K562 (cell line): Measurements from ENCODE around the gene APOBEC3F. TPM values are rescaled to one million over a fixed set of nuclear protein-coding genes. Genes with fewer than 3 reads are reported as not detected.

ENCODE experiments used
- EP400 ChIP-seq: fragments of 450-650 bp; IDR thresholded peaks from 2 replicates; pipeline ENCODE4 v1.6.1; 2017; ENCODE audit warnings: antibody characterized with exemption, mild to moderate bottlenecking, moderate library complexity
- JUNB ChIP-seq: fragments of 450-650 bp; formaldehyde crosslinking; conservative IDR thresholded peaks from 2 replicates; pipeline ENCODE4 v1.4.0; 2020; ENCODE audit warnings: mild to moderate bottlenecking
- SMARCE1 ChIP-seq: fragments of 450-650 bp; IDR thresholded peaks from 2 replicates; pipeline ENCODE4 v1.7.1; 2016; ENCODE audit warnings: mild to moderate bottlenecking
- TBL1XR1 ChIP-seq, 2 experiments: IDR thresholded peaks; 2 replicates each; pipeline ENCODE4 v1.6.1; 2012; ENCODE audit warnings: improper control_type of control experiment in 2 of 2, low read length in 2 of 2, mild to moderate bottlenecking in 1 of 2
- ZFX ChIP-seq: sonication (generic); formaldehyde crosslinking; IDR thresholded peaks from 2 replicates; pipeline ENCODE4 v1.8.0; 2022; ENCODE audit warnings: mild to moderate bottlenecking, missing genetic modification reagents, moderate library complexity
- ZNF518B ChIP-seq: fragments of 250-450 bp; sonication (Bioruptor Pico); IDR thresholded peaks from 2 replicates; pipeline ENCODE4 v1.5.0; 2021; ENCODE audit warnings: mild to moderate bottlenecking, moderate library complexity
- polyA plus RNA-seq, 8 experiments: library from polyadenylated mRNA; depleted of rRNA in 4 of 8; stranded (reverse) in 5 of 8; unstranded in 3 of 8; fragments of >200 nt; fragmentation: Nextera tagmentation in 2 of 8; fragmentation: Illumina TruSeq in 1 of 8; extraction: Ambion mirVana in 2 of 8; extraction: Trizol in 1 of 8; gene quantifications; 2 replicates each; pipeline versions ENCODE4 v1.2.1 to v1.2.3, GENCODE V29; 2011 to 2014; ENCODE audit warnings: inconsistent platforms in 1 of 8, missing spikeins in 1 of 8
- total RNA-seq, 7 experiments: library from RNA; depleted of rRNA in 6 of 7; stranded (reverse); fragments of >200 nt in 6 of 7; fragmentation: Illumina TruSeq in 2 of 7; extraction: Trizol in 2 of 7; gene quantifications; 2 replicates each; pipeline versions ENCODE4 v1.2.1 to v1.2.3, GENCODE V29; 2011 to 2021; ENCODE audit warnings: low replicate concordance in 1 of 7
- TF ChIP-seq, protein P1 (sequence below), 2 experiments: fragments of 450-650 bp; IDR thresholded peaks; 2 replicates each; pipeline ENCODE4 v1.6.1; 2016; ENCODE audit warnings: mild to moderate bottlenecking in 2 of 2, borderline replicate concordance in 1 of 2, low read depth in 1 of 2, moderate library complexity in 1 of 2

APOBEC3F gene
- total and polyA plus RNA-seq, 9 of the 15 experiments (the other 6 are each of a cell fraction or from before 2014, with no cell fraction given) = 1.1 to 3.3 (median 1.9) TPM

- no peak for TF ChIP-seq ZNF518B (CRISPR knock-in tag)
- TF ChIP-seq SMARCE1 = 0 out of 2 replicates have a peak, but pooled peaks have one; percentile 29
- TF ChIP-seq EP400 = peak; percentile 43; the same call in 1 of the 2 replicates
- TF ChIP-seq TBL1XR1 (IDR thresholded peaks at IDR 0.05; ENCODE audit: low read length in 2 of 2) = peak in 1 of 2 experiments; percentile 54; a peak in 1 of 4 replicates
- no peak for TF ChIP-seq JUNB (CRISPR knock-in tag)
- TF ChIP-seq ZFX (CRISPR knock-in tag) = peak; percentile 78
- TF ChIP-seq, protein P1, sequence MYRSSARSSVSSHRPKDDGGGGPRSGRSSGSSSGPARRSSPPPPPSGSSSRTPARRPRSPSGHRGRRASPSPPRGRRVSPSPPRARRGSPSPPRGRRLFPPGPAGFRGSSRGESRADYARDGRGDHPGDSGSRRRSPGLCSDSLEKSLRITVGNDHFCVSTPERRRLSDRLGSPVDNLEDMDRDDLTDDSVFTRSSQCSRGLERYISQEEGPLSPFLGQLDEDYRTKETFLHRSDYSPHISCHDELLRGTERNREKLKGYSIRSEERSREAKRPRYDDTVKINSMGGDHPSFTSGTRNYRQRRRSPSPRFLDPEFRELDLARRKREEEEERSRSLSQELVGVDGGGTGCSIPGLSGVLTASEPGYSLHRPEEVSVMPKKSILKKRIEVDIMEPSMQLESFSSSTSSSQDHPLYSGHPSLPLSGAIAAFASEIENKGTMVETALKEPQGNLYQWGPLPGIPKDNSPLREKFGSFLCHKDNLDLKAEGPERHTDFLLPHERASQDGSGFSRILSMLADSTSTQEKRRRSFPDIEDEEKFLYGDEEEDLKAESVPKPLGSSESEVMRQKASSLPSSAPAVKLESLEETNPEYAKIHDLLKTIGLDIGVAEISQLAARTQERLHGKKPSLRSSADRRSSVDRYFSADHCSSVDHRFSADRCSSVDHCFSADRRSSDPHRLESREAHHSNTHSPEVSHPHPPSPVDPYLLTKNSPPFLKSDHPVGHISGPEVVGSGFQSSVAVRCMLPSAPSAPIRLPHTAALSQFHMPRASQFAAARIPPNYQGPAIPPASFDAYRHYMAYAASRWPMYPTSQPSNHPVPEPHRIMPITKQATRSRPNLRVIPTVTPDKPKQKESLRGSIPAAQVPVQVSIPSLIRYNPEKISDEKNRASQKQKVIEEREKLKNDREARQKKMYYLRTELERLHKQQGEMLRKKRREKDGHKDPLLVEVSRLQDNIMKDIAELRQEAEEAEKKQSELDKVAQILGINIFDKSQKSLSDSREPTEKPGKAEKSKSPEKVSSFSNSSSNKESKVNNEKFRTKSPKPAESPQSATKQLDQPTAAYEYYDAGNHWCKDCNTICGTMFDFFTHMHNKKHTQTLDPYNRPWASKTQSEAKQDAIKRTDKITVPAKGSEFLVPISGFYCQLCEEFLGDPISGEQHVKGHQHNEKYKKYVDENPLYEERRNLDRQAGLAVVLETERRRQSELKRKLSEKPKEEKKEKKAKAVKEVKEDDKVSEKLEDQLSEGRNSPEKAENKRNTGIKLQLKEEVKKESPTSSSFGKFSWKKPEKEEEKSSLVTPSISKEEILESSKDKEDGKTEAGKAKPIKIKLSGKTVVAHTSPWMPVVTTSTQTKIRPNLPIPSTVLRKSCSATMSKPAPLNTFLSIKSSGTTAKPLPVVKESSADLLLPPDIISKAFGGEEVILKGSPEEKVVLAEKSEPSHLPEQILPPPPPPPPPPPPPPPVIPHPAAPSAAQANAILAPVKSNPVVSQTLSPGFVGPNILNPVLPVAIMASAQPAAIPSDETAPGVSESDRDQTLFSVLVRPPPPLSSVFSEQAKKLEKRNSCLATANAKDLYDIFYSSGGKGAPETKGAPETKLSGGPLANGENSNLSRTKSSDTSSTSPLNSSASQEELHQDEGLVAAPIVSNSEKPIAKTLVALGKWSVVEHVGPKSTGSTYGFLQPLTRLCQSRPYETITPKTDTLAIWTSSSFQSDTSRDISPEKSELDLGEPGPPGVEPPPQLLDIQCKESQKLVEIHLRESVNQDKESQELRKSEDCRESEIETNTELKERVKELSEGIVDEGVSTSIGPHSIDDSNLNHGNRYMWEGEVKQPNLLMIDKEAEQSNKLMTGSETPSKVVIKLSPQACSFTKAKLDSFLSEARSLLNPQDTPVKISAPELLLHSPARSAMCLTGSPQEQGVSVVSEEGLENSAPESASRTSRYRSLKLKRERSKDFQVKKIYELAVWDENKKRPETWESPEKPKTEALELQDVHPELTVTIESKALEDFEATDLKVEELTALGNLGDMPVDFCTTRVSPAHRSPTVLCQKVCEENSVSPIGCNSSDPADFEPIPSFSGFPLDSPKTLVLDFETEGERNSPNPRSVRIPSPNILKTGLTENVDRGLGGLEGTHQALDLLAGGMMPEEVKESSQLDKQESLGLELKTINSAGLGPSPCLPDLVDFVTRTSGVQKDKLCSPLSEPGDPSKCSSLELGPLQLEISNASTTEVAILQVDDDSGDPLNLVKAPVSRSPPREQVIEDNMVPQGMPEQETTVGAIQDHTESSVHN (IDR thresholded peaks at IDR 0.05; ENCODE audit: borderline replicate concordance in 1 of 2, low read depth in 1 of 2) = 0 out of 4 replicates have a peak, but pooled peaks of 1 of the 2 experiments have one; percentile 40
Measured at GRCh38 chr22:39013942-39014722, 26.5 kb upstream of the APOBEC3F start, which contains the start of gene APOBEC3C (continued).
